Measurements from ENCODE around the gene ABCF2. TPM values are rescaled to one million over a fixed set of nuclear protein-coding genes. Genes with fewer than 3 reads are reported as not detected.

ABCF2 gene
- total RNA-seq, 2 donors from 2014 or later = 25.6 to 38.3 TPM

DNA sequence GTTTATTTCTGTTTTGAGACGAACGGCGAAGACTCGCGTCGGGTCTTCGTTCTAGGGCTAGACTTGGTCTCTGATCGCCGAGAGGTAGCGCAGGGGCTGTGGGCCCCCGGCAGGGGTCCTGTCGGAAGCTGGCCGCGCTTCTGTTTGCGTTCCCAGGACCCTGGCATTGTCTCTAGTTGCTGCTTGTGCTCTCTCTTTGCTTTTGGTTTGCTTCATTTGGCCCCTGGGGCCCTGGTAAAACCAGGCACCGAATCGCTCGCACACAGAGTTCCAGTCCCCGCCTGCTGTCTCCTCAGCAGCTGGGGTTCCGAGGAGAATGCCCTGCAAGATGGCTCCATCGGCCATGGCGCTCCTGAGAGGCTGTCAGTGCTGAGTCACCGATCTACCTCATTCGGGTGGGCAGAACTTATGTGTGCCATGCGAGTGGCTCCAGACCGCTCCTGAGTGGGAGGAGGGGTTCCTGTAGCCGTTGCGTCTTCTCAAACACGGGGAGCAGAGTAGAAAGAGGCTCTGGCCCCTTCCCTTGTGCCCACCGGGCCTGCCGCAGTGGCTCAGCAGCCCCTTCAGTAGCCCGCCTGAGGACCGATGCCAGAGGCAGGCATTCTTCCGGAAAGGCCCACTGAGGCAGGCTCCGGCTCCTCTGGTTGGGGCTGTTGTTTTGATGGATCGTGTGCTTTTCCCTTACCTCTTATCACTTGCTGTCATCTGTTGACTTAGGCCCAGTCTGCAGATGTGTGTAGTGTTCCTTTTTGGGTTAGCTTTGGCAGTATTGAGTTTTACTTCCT lies 6.1 kb upstream of the ABCF2 start:
- DNase-seq = no peak
- Histone ChIP-seq H3K36me3 (no peaks in the 10 kb centered on the region), H3K4me1 (peaks cover 11% of the 10 kb centered on the region), H3K27ac (peak overlapping the region; percentile 53), H3K27me3 (no peaks in the 10 kb centered on the region), H3K9ac (ENCODE audit: low read depth in 2 of 2, low read length in 2 of 2) (peak overlapping the region; percentile 81 to 93), H3K9me3 (no peaks in the 10 kb centered on the region), H3K4me3 (peak overlapping the region; percentile 86)
- intact Hi-C loops (cut with DNase I) = no loop called here
- TF ChIP-seq, protein P1, sequence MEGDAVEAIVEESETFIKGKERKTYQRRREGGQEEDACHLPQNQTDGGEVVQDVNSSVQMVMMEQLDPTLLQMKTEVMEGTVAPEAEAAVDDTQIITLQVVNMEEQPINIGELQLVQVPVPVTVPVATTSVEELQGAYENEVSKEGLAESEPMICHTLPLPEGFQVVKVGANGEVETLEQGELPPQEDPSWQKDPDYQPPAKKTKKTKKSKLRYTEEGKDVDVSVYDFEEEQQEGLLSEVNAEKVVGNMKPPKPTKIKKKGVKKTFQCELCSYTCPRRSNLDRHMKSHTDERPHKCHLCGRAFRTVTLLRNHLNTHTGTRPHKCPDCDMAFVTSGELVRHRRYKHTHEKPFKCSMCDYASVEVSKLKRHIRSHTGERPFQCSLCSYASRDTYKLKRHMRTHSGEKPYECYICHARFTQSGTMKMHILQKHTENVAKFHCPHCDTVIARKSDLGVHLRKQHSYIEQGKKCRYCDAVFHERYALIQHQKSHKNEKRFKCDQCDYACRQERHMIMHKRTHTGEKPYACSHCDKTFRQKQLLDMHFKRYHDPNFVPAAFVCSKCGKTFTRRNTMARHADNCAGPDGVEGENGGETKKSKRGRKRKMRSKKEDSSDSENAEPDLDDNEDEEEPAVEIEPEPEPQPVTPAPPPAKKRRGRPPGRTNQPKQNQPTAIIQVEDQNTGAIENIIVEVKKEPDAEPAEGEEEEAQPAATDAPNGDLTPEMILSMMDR (IDR thresholded peaks at IDR 0.05) = no peak

DNA sequence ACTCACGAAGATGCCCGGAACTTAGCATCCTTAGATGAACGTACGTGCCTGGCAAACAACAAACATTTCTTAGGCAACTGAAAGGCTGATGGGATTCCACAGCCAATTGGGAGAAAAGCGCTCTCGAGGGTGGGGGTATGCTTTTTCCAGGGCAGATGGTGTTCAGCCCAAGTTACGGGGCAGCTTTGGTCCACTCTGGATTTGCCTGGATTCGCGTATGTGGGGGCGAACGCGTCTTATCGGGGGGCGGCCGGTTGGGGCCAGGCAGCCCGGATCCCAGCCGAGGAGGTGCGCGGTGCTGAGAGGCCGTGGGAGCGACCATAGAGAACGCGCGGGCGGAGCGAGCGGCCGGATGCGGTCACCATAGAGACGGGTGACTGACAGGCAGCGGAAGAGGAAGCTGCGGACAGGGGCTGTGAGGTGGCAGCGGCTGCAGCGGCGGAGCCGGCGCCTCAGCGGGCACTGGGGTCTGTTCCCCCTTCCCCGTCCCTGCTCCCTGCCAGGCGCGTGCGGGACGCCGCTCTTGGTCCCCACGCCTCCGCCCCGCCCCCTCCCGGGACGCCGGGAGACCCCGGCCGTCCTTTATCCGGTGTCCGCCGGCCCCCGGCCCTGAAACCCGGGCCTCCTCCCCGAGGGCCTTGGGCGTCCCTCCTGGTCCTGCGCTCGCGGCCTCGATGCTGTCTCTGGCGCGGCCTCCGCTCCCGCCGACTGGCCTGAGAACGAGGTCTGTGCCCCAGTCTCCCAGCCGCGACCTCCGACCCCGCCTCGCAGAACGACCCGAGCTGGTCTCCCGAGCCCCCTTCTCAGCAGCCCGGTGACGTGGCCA lies 5.3 kb upstream of the ABCF2 start, which contains the start of gene CHPF2:
TSS of gene CHPF2 (plus strand) at position 393 of the 826 bp plus-strand sequence. CDS start 1,529 bp downstream, outside the sequence.
- intact Hi-C loops (cut with DNase I) = no loop called here
- no peaks in the 10 kb centered on the region for H3K27me3 ChIP-seq
- peak within 1 kb of the TSS; percentile 53 for H3K27ac ChIP-seq
- H3K36me3 ChIP-seq = no peaks in the 10 kb centered on the region
- no peaks in the 10 kb centered on the region for H3K9me3 ChIP-seq
- H3K4me1 ChIP-seq = peaks cover 14% of the 10 kb centered on the region
- peak within 1 kb of the TSS; percentile 86 for H3K4me3 ChIP-seq
- peak; percentile 95 for DNase-seq
- TF ChIP-seq, protein P1 (IDR thresholded peaks at IDR 0.05) = no peak
- H3K9ac ChIP-seq (ENCODE audit: low read depth in 2 of 2, low read length in 2 of 2) = peak within 1 kb of the TSS; percentile 81 to 93

DNA sequence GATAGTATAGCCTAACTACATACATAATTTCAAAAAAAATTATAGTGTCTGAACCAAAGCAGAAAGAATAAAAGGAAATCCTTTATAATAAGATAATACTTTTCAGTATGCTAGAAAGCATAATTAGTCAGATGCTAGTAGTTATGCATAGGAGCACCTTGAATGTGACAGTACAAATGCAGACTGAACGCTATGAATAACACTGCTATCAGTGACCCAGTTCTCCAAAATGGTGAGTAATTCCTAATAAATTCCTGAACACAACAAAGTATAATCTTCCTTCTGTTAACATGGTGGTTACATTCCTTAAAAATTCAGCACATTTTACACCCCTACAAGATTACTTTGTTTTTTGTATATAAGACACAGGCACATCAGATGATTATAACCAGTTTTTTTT lies 4.1 kb upstream of the ABCF2 start:
- intact Hi-C loops (cut with DNase I) = no loop called here
- Histone ChIP-seq H3K27me3 (no peaks in the 10 kb centered on the region), H3K9me3 (no peaks in the 10 kb centered on the region), H3K4me1 (peaks cover 14% of the 10 kb centered on the region), H3K27ac (no peak overlapping the region), H3K36me3 (no peaks in the 10 kb centered on the region), H3K4me3 (no peak overlapping the region), H3K9ac (ENCODE audit: low read depth in 2 of 2, low read length in 2 of 2) (no peak overlapping the region)
- DNase-seq = no peak
- TF ChIP-seq, protein P1 (IDR thresholded peaks at IDR 0.05) = no peak

DNA sequence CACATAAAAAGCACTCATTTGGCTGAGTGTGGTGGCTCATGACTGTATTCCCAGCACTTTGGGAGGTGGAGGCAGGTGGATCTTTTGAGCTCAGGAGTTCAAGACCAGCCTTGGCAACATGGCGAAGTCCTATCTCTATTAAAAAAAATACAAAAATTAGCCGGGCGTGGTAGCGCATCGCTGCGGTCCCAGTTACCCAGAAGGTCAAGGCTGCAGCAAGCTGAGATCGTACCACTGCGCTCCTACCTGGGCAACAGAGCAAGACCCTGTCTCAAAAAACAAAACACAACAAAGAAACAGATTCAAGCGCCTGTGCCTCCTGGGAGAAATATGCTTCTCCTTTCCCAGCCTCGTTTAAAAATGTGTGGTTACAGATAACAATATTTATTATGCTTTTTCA lies 2.2 kb upstream of the ABCF2 start:
- Histone ChIP-seq H3K9me3 (no peaks in the 10 kb centered on the region), H3K4me1 (peaks cover 14% of the 10 kb centered on the region), H3K27ac (peak overlapping the region; percentile 86), H3K4me3 (no peak overlapping the region), H3K36me3 (no peaks in the 10 kb centered on the region), H3K27me3 (no peaks in the 10 kb centered on the region), H3K9ac (ENCODE audit: low read depth in 2 of 2, low read length in 2 of 2) (no peak overlapping the region)
- intact Hi-C loops (cut with DNase I) = no loop called here
- TF ChIP-seq, protein P1 (IDR thresholded peaks at IDR 0.05) = no peak
- no peak for DNase-seq

DNA sequence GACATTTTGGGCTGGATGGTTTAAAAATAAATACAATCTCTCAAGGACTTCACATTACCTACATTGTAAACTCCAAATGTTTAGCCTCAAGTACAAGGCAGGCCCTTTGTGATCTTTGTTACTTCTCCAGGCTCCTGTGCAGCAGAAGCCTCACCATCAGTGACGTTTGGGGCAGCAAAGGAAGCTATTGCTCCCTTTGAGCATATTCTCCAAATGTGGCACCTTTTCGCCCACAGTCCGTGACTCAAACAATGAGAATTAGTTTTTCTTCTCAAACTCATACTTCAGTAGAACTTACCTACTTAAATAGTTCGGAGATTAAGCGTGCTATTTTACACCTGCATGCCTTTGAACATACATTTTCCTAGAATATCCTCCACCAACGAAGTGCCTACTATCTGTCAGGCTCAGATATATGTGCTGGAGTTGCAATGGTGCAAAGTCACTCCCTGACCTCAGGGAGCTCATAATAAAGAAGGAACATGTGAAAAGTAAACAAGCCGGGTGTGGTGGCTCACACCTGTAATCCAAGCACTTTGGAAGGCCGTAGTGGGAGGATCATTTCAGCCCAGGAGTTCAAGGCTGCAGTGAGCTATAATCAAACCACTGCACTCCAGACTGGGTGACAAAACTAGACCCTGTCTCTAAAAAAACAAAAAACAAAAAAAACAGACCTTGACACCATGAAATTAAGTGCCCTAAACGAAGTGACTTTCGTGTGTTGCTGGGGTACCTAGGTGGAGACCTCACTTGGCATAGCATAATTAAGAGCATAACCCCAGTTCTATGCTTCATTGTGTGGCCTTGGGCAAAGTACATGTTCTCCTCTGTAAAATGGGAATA lies 1.2 kb upstream of the ABCF2 start:
- peaks cover 8% of the 10 kb centered on the region for H3K36me3 ChIP-seq
- H3K4me3 ChIP-seq = peak overlapping the region; percentile 83
- intact Hi-C loops (cut with DNase I) = no loop called here
- H3K27me3 ChIP-seq = no peaks in the 10 kb centered on the region
- H3K9me3 ChIP-seq = no peaks in the 10 kb centered on the region
- peak overlapping the region; percentile 86 for H3K27ac ChIP-seq
- peaks cover 5% of the 10 kb centered on the region for H3K4me1 ChIP-seq
- peak; percentile 77 for DNase-seq
- H3K9ac ChIP-seq (ENCODE audit: low read depth in 2 of 2, low read length in 2 of 2) = peak overlapping the region; percentile 46 to 66
- TF ChIP-seq, protein P1 (IDR thresholded peaks at IDR 0.05) = no peak
